Camera-type eye (tissue), 1 donor: ENCODE data around the gene ERFE. TPM values are rescaled to one million over a fixed set of nuclear protein-coding genes. Genes with fewer than 3 reads are reported as not detected.

Experiments
- total RNA-seq: library from RNA; depleted of rRNA; stranded (reverse); fragments of >200 nt; gene quantifications from one replicate; pipeline ENCODE4 v1.2.3, GENCODE V29; 2014

Gene ERFE
- 1.4 TPM for total RNA-seq

GRCh38 chr2:238158509-238159070 lies at the start of gene ERFE:
Gene ERFE, plus strand, starts transcription at chr2:238158970. Its CDS starts 38 bp downstream, at chr2:238159008.

DNA sequence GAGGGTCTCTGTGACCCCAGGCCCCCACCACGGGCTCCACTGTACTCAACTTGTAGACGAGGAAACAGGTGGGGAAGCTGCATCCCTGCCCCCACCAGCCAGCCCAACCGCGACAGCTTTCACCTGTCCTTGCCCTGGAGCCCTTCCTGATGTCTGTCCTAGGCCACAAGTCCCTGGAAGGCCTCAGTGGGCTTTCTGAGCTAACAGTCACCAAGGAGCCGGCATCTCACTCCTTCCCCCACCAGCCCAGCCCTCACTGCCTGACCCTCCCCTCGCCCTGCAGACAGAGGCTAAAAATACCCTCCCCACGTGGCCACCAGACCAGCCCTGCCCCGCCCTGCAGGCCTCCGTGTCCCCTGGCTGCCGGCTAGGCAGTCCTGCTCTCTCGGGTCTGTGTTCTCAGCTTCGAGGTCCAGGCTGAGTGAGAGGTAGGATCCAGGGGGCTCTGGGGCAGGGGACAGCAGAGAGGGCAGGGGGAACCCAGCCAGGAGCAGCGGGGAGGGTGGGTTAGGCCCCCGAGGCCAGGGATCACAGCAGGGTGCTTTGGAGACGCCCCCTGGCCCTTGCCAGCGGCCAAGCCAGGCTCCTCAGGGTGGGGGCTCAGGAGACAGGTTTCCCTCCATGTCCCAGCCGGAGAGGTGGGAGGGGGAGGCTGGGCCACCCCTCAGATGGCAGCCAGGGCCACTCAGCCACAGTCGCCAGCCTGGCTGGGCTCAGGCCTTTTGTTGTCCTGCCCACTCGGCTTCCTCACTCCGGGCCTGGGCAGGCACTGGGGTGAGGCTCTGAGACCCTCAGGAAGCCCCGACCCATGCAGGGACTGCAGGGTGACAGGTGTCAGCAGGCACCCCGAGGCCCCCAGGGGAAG lies 20.2 kb upstream of the ERFE start, which contains the start of gene KLHL30:
Gene KLHL30, plus strand, starts transcription at position 338 of the 865 bp plus-strand sequence. CDS start 2,087 bp downstream, outside the sequence.

GRCh38 chr2:238203094-238203972 lies 44.6 kb downstream of the ERFE start, which contains the start of gene ILKAP:
Gene ILKAP, minus strand, starts transcription at chr2:238203695. Its CDS starts 142 bp downstream, at chr2:238203553.

Other genes with a start within 250 kb of the ERFE start
- 62.1 TPM for gene UBE2F, start 192.0 kb upstream of the ERFE start, total RNA-seq
- gene SCLY, start 98.0 kb upstream of the ERFE start, total RNA-seq, result 17.4 TPM
- gene ESPNL, start 58.6 kb upstream of the ERFE start, total RNA-seq, result 1.2 TPM
- gene KLHL30, start 20.3 kb upstream of the ERFE start, total RNA-seq, result 2.7 TPM
- 38.9 TPM for gene ILKAP, start 44.7 kb downstream of the ERFE start, total RNA-seq
- 59.3 TPM for gene HES6, start 81.1 kb downstream of the ERFE start, total RNA-seq
- gene PER2, start 129.6 kb downstream of the ERFE start, total RNA-seq, result 18.4 TPM
- 19.4 TPM for gene TRAF3IP1, start 161.5 kb downstream of the ERFE start, total RNA-seq